Transverse colon (tissue), 4 donors: ENCODE data around the gene OBSCN. TPM values are rescaled to one million over a fixed set of nuclear protein-coding genes. Genes with fewer than 3 reads are reported as not detected.

Source experiments
- DNase-seq: peaks from one replicate; pipeline ENCODE4 v3.0.0-alpha.2; 2019
- H3K27ac ChIP-seq, 4 donors: fragments of 200-600 bp; sonication (generic); 2 replicates each; pipeline ENCODE4 v1.5.1; 2016 to 2018; ENCODE audit warnings: inconsistent platforms in 4 of 4
- H3K27me3 ChIP-seq: fragments of 200-600 bp; sonication (generic); 2 replicates; pipeline ENCODE4 v1.5.1; 2017; ENCODE audit warnings: inconsistent platforms
- H3K36me3 ChIP-seq, 4 donors: fragments of 200-600 bp; sonication (generic); 2 replicates each; pipeline ENCODE4 v1.5.1; 2017 to 2019; ENCODE audit warnings: inconsistent platforms in 4 of 4
- H3K4me1 ChIP-seq, 4 donors: fragments of 200-600 bp; sonication (generic); 2 replicates each; pipeline ENCODE4 v1.5.1; 2017 to 2020; ENCODE audit warnings: inconsistent platforms in 4 of 4
- H3K4me3 ChIP-seq, 4 donors: fragments of 200-600 bp; sonication (generic); 1 replicate in 1 of 4; 2 replicates in 3 of 4; pipeline versions ENCODE4 v1.5.1 to v1.6.1; 2017 to 2019; ENCODE audit warnings: inconsistent platforms in 4 of 4
- H3K9me3 ChIP-seq, 2 donors: fragments of 200-600 bp; sonication (generic); 2 replicates each; pipeline ENCODE4 v1.5.1; 2017 to 2019; ENCODE audit warnings: inconsistent platforms in 2 of 2
- EP300 ChIP-seq: sonication (generic); formaldehyde crosslinking; IDR thresholded peaks from one replicate; pipeline ENCODE4 v1.6.1; 2017; ENCODE audit warnings: antibody characterized with exemption, low read depth
- POLR2A ChIP-seq: fragments of 450-650 bp; IDR thresholded peaks from one replicate; pipeline ENCODE4 v1.6.1; 2016; ENCODE audit warnings: antibody characterized with exemption, mild to moderate bottlenecking, moderate library complexity
- POLR2AphosphoS5 ChIP-seq, 3 donors: sonication (generic); formaldehyde crosslinking; IDR thresholded peaks; one replicate each; pipeline ENCODE4 v1.6.1; 2016; ENCODE audit warnings: antibody characterized with exemption in 3 of 3
- WGBS, 2 donors: methylation state at CpG; one replicate each; pipeline ENCODE4 v1.1.5; 2018; ENCODE audit warnings: low coverage in 1 of 2; 5-methylcytosine and 5-hydroxymethylcytosine counted together
- in situ Hi-C, 4 donors: fragments of 200-750 bp; cut with MboI; loops; one replicate each; pipeline versions ENCODE4 v1.15.0 to v1.15.1; 2017; ENCODE audit warnings: low sequenced_read_pairs in 3 of 4, low pct_ligation_motif_present in 1 of 4, low pct_unique_long_range_greater_than_20kb in 1 of 4
- intact Hi-C: fragments of 100-400 bp; cut with DNase I; formaldehyde crosslinking; loops from one replicate; pipeline ENCODE4 v1.15.1; 2023; ENCODE audit warnings: low total_unique reads
- total RNA-seq, 4 donors: library from RNA; depleted of rRNA; stranded (reverse); fragments of >200 nt; gene quantifications; one replicate each; pipeline ENCODE4 v1.1.0, GENCODE V29; 2016
- TF ChIP-seq, protein P1 (sequence below), 5 experiments: fragments of 200-600 bp in 3 of 5; fragments of 450-650 bp in 2 of 5; sonication (generic) in 3 of 5; IDR thresholded peaks; 1 replicate in 2 of 5; 2 replicates in 3 of 5; pipeline ENCODE4 v1.5.1; 2016 to 2017; ENCODE audit warnings: antibody characterized with exemption in 5 of 5, inconsistent platforms in 3 of 5, mild to moderate bottlenecking in 2 of 5, moderate library complexity in 1 of 5

The OBSCN gene
- total RNA-seq, 4 donors from 2014 or later = 11.9 to 21.7 (median 15.8) TPM

GRCh38 chr1:228297822-228298221 lies 90.0 kb downstream of the OBSCN start:
- Histone ChIP-seq H3K27me3 (no peaks in the 10 kb centered on the region), H3K27ac (no peak overlapping the region), H3K4me3 (no peak overlapping the region), H3K36me3 (no peaks in the 10 kb centered on the region), H3K4me1 (no peaks in the 10 kb centered on the region), H3K9me3 (peaks cover 9 to 20% of the 10 kb centered on the region in 2 donors)
- intact Hi-C loops (no loop called here), in situ Hi-C loops (no loop called here)
- TF ChIP-seq EP300 (no peak), POLR2AphosphoS5 (IDR thresholded peaks at IDR 0.05) (no peak), POLR2A (no peak)
- TF ChIP-seq, protein P1, sequence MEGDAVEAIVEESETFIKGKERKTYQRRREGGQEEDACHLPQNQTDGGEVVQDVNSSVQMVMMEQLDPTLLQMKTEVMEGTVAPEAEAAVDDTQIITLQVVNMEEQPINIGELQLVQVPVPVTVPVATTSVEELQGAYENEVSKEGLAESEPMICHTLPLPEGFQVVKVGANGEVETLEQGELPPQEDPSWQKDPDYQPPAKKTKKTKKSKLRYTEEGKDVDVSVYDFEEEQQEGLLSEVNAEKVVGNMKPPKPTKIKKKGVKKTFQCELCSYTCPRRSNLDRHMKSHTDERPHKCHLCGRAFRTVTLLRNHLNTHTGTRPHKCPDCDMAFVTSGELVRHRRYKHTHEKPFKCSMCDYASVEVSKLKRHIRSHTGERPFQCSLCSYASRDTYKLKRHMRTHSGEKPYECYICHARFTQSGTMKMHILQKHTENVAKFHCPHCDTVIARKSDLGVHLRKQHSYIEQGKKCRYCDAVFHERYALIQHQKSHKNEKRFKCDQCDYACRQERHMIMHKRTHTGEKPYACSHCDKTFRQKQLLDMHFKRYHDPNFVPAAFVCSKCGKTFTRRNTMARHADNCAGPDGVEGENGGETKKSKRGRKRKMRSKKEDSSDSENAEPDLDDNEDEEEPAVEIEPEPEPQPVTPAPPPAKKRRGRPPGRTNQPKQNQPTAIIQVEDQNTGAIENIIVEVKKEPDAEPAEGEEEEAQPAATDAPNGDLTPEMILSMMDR (IDR thresholded peaks at IDR 0.05) = no peak
- 93% methylated on average over 2 of the region's 2 CpGs; no CpG with 5 or more reads in 1 of the 2 donors for WGBS, 2 donors
- no peak for DNase-seq

GRCh38 chr1:228298471-228298870 lies 90.6 kb downstream of the OBSCN start:
- Histone ChIP-seq H3K27ac (no peak overlapping the region), H3K4me1 (no peaks in the 10 kb centered on the region), H3K27me3 (no peaks in the 10 kb centered on the region), H3K4me3 (no peak overlapping the region), H3K9me3 (peaks cover 9 to 22% of the 10 kb centered on the region in 2 donors), H3K36me3 (no peaks in the 10 kb centered on the region)
- in situ Hi-C loops (no loop called here), intact Hi-C loops (no loop called here)
- TF ChIP-seq POLR2A (no peak), POLR2AphosphoS5 (IDR thresholded peaks at IDR 0.05) (no peak), EP300 (no peak)
- TF ChIP-seq, protein P1 (IDR thresholded peaks at IDR 0.05) = no peak
- WGBS, 2 donors = 90 to 96% methylated on average over 4 to 6 of the region's 6 CpGs
- DNase-seq = no peak

DNA sequence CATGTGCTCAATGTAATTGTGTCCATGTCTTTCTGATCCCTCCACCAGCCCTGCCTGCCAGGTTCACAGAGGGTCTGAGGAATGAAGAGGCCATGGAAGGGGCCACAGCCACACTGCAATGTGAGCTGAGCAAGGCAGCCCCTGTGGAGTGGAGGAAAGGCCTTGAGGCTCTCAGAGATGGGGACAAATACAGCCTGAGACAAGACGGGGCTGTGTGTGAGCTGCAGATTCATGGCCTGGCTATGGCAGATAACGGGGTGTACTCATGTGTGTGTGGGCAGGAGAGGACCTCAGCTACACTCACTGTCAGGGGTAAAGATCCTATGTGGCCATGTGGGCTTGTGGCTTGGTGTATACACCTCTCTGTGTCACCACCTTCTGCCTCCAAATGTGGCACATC lies 91.4 kb downstream of the OBSCN start:
- TF ChIP-seq EP300 (no peak), POLR2A (no peak), POLR2AphosphoS5 (IDR thresholded peaks at IDR 0.05) (no peak)
- TF ChIP-seq, protein P1 (IDR thresholded peaks at IDR 0.05) = no peak
- no peak overlapping the region for H3K4me3 ChIP-seq
- H3K36me3 ChIP-seq = no peaks in the 10 kb centered on the region
- WGBS, 2 donors = 88% methylated on average over 2 of the region's 2 CpGs; no CpG with 5 or more reads in 1 of the 2 donors
- peaks cover 9 to 22% of the 10 kb centered on the region in 2 donors for H3K9me3 ChIP-seq
- no peak for DNase-seq
- intact Hi-C loops (no loop called here), in situ Hi-C loops (no loop called here)
- no peaks in the 10 kb centered on the region for H3K4me1 ChIP-seq
- no peaks in the 10 kb centered on the region for H3K27me3 ChIP-seq
- H3K27ac ChIP-seq = no peak overlapping the region

- H3K27me3 ChIP-seq = no peaks in the 10 kb centered on the region
Measured at GRCh38 chr1:228299901-228300300, 92.1 kb downstream of the OBSCN start.

More at GRCh38 chr1:228299901-228300300, 92.1 kb downstream of the OBSCN start:
- no peak overlapping the region for H3K4me3 ChIP-seq
- TF ChIP-seq EP300 = no peak
- TF ChIP-seq, protein P1 (IDR thresholded peaks at IDR 0.05) = no peak
- TF ChIP-seq POLR2A = no peak
- TF ChIP-seq POLR2AphosphoS5 (IDR thresholded peaks at IDR 0.05) = no peak
- H3K4me1 ChIP-seq = no peaks in the 10 kb centered on the region
- DNase-seq = no peak
- in situ Hi-C loops = no loop called here
- peaks cover 9 to 22% of the 10 kb centered on the region in 2 donors for H3K9me3 ChIP-seq
- no peaks in the 10 kb centered on the region for H3K36me3 ChIP-seq
- WGBS, 2 donors = 67 to 69% methylated on average over 3 to 7 of the region's 7 CpGs
- intact Hi-C loops = no loop called here
- no peak overlapping the region for H3K27ac ChIP-seq
